Measurements from ENCODE around the gene NPL. TPM values are rescaled to one million over a fixed set of nuclear protein-coding genes. Genes with fewer than 3 reads are reported as not detected.

NPL gene
- total RNA-seq, 1 donor from 2014 or later: 2.3 TPM

DNA sequence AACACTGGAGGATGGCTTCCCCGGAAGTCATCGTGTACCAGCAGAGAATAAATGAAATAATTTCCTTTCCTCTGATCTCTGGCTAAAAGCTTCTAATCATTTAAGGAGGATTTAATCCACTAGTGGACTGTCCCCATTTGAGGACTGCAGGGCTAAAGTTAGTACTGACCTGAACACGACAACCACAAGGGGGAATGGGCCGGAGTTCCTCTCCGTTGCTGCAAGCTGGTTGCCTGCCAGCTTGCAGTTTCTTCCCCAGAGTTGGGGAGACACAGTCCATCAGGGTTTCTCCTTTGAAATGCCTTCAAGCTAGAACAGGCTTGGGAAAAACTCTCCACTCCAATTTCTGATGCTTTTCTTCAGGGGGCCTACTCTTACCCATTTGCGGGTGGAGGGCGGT lies 35.5 kb upstream of the NPL start:
- Mint-ChIP-seq H3K4me1 (ENCODE audit: low read depth, unreplicated experiment) (peaks cover 8% of the 10 kb centered on the region), H3K27me3 (ENCODE audit: unreplicated experiment) (no peaks in the 10 kb centered on the region), H3K9me3 (ENCODE audit: unreplicated experiment) (no peaks in the 10 kb centered on the region), H3K4me3 (ENCODE audit: unreplicated experiment) (no peak overlapping the region), H3K27ac (ENCODE audit: unreplicated experiment) (no peak overlapping the region), H3K36me3 (ENCODE audit: unreplicated experiment) (peaks cover 5% of the 10 kb centered on the region)
- TF ChIP-seq, protein P1, sequence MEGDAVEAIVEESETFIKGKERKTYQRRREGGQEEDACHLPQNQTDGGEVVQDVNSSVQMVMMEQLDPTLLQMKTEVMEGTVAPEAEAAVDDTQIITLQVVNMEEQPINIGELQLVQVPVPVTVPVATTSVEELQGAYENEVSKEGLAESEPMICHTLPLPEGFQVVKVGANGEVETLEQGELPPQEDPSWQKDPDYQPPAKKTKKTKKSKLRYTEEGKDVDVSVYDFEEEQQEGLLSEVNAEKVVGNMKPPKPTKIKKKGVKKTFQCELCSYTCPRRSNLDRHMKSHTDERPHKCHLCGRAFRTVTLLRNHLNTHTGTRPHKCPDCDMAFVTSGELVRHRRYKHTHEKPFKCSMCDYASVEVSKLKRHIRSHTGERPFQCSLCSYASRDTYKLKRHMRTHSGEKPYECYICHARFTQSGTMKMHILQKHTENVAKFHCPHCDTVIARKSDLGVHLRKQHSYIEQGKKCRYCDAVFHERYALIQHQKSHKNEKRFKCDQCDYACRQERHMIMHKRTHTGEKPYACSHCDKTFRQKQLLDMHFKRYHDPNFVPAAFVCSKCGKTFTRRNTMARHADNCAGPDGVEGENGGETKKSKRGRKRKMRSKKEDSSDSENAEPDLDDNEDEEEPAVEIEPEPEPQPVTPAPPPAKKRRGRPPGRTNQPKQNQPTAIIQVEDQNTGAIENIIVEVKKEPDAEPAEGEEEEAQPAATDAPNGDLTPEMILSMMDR (IDR thresholded peaks at IDR 0.05; ENCODE audit: partially characterized antibody, unreplicated experiment): no peak
- DNase-seq: no peak

DNA sequence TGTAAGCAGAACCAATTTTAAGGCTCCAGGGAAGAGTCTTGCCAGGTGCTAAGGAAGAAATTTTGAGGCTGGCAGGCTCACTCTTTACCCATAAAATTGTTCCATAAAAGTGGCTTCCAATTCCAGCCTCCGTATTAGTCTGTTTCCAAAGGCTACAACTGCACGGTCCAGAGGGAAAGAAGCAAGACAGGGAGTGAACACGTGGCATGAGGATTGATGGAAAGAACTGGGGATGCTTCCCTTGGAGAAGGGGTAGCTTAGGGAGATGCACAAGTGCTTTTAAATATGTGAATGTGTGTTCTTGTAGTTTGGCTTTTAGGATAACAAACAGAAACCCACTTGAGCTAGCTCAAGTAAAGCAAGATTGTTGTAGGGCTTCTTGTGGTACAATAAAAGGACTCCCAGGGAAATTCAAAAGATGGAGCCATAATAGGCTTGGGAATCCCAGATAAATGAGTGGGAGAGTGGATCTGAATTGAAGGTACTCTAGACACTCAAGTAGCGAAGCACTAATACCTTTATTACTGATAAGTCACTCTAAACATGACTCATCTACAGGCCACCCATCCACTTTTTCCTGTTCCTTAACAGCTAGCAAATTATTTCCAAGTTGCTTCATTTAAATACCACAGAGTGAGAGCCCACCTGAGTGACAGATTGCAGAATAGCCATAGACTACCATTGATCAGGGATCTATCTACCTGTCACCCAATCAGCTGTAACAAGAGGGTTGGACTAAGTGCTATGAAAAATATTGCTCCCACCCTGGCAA lies 34.8 kb upstream of the NPL start:
- no peak overlapping the region for H3K4me3 Mint-ChIP-seq (ENCODE audit: unreplicated experiment)

DNA sequence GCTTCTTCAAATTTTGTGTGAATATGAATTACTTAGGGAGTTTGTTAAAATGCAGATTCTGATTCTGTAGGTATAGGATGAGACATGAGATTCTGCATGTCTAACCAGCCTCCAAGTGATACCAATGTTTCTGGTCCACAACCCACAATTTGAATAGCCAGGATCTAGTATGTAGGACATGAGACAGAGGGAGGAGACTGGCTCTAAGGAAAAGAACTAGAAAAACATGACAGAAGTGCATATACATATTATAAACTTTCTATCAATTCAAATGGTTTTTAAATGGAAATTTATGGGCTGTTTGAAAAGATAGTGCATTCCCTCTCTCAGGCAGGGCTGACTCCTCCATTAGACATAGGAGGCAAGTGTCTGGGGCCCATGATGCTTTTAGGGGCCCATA lies 33.9 kb upstream of the NPL start:
- Mint-ChIP-seq H3K36me3 (ENCODE audit: unreplicated experiment) (no peaks in the 10 kb centered on the region), H3K9me3 (ENCODE audit: unreplicated experiment) (no peaks in the 10 kb centered on the region), H3K27me3 (ENCODE audit: unreplicated experiment) (no peaks in the 10 kb centered on the region), H3K27ac (ENCODE audit: unreplicated experiment) (no peak overlapping the region), H3K4me1 (ENCODE audit: low read depth, unreplicated experiment) (peaks cover 10% of the 10 kb centered on the region), H3K4me3 (ENCODE audit: unreplicated experiment) (no peak overlapping the region)
- no peak for DNase-seq
- TF ChIP-seq, protein P1 (IDR thresholded peaks at IDR 0.05; ENCODE audit: partially characterized antibody, unreplicated experiment): no peak

More for the DNA sequence above, 34.8 kb upstream of the NPL start:
- DNase-seq: no peak
- TF ChIP-seq, protein P1 (IDR thresholded peaks at IDR 0.05; ENCODE audit: partially characterized antibody, unreplicated experiment): no peak
- Mint-ChIP-seq H3K4me1 (ENCODE audit: low read depth, unreplicated experiment) (peaks cover 8% of the 10 kb centered on the region), H3K27ac (ENCODE audit: unreplicated experiment) (no peak overlapping the region), H3K36me3 (ENCODE audit: unreplicated experiment) (peaks cover 2% of the 10 kb centered on the region), H3K27me3 (ENCODE audit: unreplicated experiment) (no peaks in the 10 kb centered on the region), H3K9me3 (ENCODE audit: unreplicated experiment) (no peaks in the 10 kb centered on the region)

DNA sequence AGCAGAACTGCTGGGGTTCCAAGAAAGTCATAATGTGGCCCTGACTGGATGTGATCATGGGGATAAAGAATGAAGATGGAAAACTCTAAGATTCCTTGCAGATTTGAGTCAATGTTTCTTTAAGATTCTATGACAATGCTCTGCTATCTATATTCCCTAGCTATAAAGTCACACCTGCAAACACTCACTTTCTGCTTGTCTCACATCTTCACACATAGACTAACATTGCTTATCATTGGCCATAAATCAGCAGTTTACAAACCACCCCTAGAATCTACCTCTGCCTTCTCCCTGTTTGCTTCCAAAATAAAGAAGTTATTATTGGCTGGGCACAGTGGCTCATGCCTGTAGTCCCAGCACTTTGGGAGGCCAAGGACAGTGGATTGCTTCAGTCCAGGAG lies 33.1 kb upstream of the NPL start:
- H3K36me3 Mint-ChIP-seq (ENCODE audit: unreplicated experiment): no peaks in the 10 kb centered on the region
- DNase-seq: no peak
- H3K4me1 Mint-ChIP-seq (ENCODE audit: low read depth, unreplicated experiment): peaks cover 14% of the 10 kb centered on the region
- H3K9me3 Mint-ChIP-seq (ENCODE audit: unreplicated experiment): peaks cover 2% of the 10 kb centered on the region
- H3K4me3 Mint-ChIP-seq (ENCODE audit: unreplicated experiment): no peak overlapping the region
- TF ChIP-seq, protein P1 (IDR thresholded peaks at IDR 0.05; ENCODE audit: partially characterized antibody, unreplicated experiment): no peak
- H3K27ac Mint-ChIP-seq (ENCODE audit: unreplicated experiment): no peak overlapping the region
- no peaks in the 10 kb centered on the region for H3K27me3 Mint-ChIP-seq (ENCODE audit: unreplicated experiment)

Data from glutamatergic neuron (in vitro differentiated cells).